ENCODE measurements around the gene UBE2V1.

DNA sequence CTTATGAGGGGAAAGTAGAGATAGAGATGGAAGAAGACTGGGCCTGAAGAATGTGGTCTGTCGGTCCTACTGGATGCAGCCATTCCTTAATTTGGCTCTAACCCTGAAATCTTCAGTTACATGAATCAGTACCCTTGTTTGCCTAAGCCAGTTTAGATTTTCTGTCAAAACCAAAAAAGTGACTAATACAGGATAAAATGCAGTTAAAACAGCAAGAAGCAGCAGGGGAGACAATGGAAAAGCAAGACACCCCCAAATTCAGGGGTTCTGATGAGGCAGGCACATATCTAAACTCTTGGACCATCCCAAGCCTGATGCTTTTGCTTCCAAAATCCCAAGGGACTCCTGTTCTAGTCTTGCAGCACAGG is 17.4 kb upstream of the UBE2V1 start:
- TF ChIP-seq, protein P1, sequence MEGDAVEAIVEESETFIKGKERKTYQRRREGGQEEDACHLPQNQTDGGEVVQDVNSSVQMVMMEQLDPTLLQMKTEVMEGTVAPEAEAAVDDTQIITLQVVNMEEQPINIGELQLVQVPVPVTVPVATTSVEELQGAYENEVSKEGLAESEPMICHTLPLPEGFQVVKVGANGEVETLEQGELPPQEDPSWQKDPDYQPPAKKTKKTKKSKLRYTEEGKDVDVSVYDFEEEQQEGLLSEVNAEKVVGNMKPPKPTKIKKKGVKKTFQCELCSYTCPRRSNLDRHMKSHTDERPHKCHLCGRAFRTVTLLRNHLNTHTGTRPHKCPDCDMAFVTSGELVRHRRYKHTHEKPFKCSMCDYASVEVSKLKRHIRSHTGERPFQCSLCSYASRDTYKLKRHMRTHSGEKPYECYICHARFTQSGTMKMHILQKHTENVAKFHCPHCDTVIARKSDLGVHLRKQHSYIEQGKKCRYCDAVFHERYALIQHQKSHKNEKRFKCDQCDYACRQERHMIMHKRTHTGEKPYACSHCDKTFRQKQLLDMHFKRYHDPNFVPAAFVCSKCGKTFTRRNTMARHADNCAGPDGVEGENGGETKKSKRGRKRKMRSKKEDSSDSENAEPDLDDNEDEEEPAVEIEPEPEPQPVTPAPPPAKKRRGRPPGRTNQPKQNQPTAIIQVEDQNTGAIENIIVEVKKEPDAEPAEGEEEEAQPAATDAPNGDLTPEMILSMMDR (IDR thresholded peaks at IDR 0.05), result no peak
- TF ChIP-seq POLR2A (IDR thresholded peaks at IDR 0.05) (no peak), POLR2AphosphoS5 (IDR thresholded peaks at IDR 0.05) (no peak), EP300 (IDR thresholded peaks at IDR 0.05) (no peak)
